Muscle layer of colon (tissue), 2 donors: ENCODE results near the gene TPST2.
A peak's percentile ranks its signal among the peaks of the same experiment; 100 is the strongest.

ENCODE experiments used
- H3K27ac ChIP-seq: one replicate; pipeline ENCODE4 v1.7.0; 2013; ENCODE audit warnings: low read depth, mild to moderate bottlenecking, low read length, moderate library complexity
- H3K27me3 ChIP-seq, 2 donors: one replicate each; pipeline ENCODE4 v1.7.0; 2013; ENCODE audit warnings: low read length in 2 of 2, mild to moderate bottlenecking in 2 of 2; ENCODE audit not compliant: insufficient read depth in 2 of 2, control insufficient read depth in 1 of 2
- H3K36me3 ChIP-seq: one replicate; pipeline ENCODE4 v1.7.0; 2013; ENCODE audit warnings: mild to moderate bottlenecking, low read length; ENCODE audit not compliant: insufficient read depth
- H3K4me1 ChIP-seq: one replicate; pipeline ENCODE4 v1.7.0; 2013; ENCODE audit warnings: mild to moderate bottlenecking, low read length; ENCODE audit not compliant: insufficient read depth
- H3K4me3 ChIP-seq, 2 donors: one replicate each; pipeline ENCODE4 v1.7.0; 2013; ENCODE audit warnings: low read length in 2 of 2, low read depth in 1 of 2, mild to moderate bottlenecking in 1 of 2, moderate library complexity in 1 of 2
- H3K9ac ChIP-seq: one replicate; pipeline ENCODE4 v1.7.0; 2013; ENCODE audit warnings: low read length
- H3K9me3 ChIP-seq: one replicate; pipeline ENCODE4 v1.7.0; 2013; ENCODE audit warnings: mild to moderate bottlenecking, low read length
- donor health status: abdominal sarcoma.
- donor health status: Adenocarcinoma of cecum.

Gene TPST2

GRCh38 chr22:26609287-26609686 is 19.4 kb upstream of the TPST2 start:
- Histone ChIP-seq H3K4me3 (no peak overlapping the region), H3K27me3 (peaks cover 4 to 5% of the 10 kb centered on the region in 2 donors), H3K9me3 (no peaks in the 10 kb centered on the region), H3K36me3 (no peaks in the 10 kb centered on the region), H3K4me1 (no peaks in the 10 kb centered on the region), H3K27ac (no peak overlapping the region), H3K9ac (no peak overlapping the region)

DNA sequence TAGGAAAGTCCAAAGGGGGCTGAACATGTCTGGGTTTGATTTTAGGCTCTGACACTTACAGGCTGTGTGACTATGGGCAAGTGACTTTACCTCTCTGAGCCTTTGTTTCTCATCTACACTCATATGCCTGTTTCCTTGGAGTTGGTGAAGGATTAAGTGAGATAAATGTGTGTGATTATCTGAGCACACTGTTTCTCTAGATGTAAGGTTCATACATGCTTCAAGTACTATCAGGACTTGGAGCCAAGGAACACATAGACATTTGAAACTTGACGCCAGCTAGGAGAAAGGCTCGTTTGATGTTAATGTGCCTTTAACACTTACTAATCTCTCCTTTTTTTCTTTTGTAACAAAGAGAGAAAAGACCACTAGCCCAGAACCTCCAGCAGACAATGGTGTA is 18.2 kb upstream of the TPST2 start:
- Histone ChIP-seq H3K36me3 (no peaks in the 10 kb centered on the region), H3K9ac (no peak overlapping the region), H3K9me3 (no peaks in the 10 kb centered on the region), H3K4me3 (no peak overlapping the region), H3K27ac (no peak overlapping the region), H3K4me1 (no peaks in the 10 kb centered on the region), H3K27me3 (peaks cover 4 to 5% of the 10 kb centered on the region in 2 donors)

- Histone ChIP-seq H3K27me3 (no peaks in the 10 kb centered on the region), H3K9ac (no peak overlapping the region)
These were observed 16.7 kb upstream of the TPST2 start for GRCh38 chr22:26606611-26607010.

GRCh38 chr22:26604368-26604767 is 14.4 kb upstream of the TPST2 start:
- no peak overlapping the region for H3K4me3 ChIP-seq
- H3K4me1 ChIP-seq, result no peaks in the 10 kb centered on the region
- H3K27ac ChIP-seq, result no peak overlapping the region
- H3K27me3 ChIP-seq, result no peaks in the 10 kb centered on the region
- H3K9ac ChIP-seq, result no peak overlapping the region
- no peaks in the 10 kb centered on the region for H3K36me3 ChIP-seq
- no peaks in the 10 kb centered on the region for H3K9me3 ChIP-seq

More at GRCh38 chr22:26606611-26607010, 16.7 kb upstream of the TPST2 start:
- no peaks in the 10 kb centered on the region for H3K36me3 ChIP-seq
- H3K4me3 ChIP-seq, result no peak overlapping the region
- H3K27ac ChIP-seq, result no peak overlapping the region
- no peaks in the 10 kb centered on the region for H3K4me1 ChIP-seq
- no peaks in the 10 kb centered on the region for H3K9me3 ChIP-seq

- H3K9me3 ChIP-seq, result no peaks in the 10 kb centered on the region
- no peak overlapping the region for H3K27ac ChIP-seq
- H3K36me3 ChIP-seq, result no peaks in the 10 kb centered on the region
- H3K9ac ChIP-seq, result no peak overlapping the region
- H3K4me1 ChIP-seq, result no peaks in the 10 kb centered on the region
- no peaks in the 10 kb centered on the region for H3K27me3 ChIP-seq
- H3K4me3 ChIP-seq, result no peak overlapping the region
These were observed 12.2 kb upstream of the TPST2 start for GRCh38 chr22:26602127-26602526.

GRCh38 chr22:26601726-26602125 is 11.8 kb upstream of the TPST2 start:
- Histone ChIP-seq H3K4me1 (no peaks in the 10 kb centered on the region), H3K27ac (no peak overlapping the region), H3K27me3 (no peaks in the 10 kb centered on the region), H3K4me3 (no peak overlapping the region), H3K9ac (no peak overlapping the region), H3K36me3 (no peaks in the 10 kb centered on the region), H3K9me3 (no peaks in the 10 kb centered on the region)

DNA sequence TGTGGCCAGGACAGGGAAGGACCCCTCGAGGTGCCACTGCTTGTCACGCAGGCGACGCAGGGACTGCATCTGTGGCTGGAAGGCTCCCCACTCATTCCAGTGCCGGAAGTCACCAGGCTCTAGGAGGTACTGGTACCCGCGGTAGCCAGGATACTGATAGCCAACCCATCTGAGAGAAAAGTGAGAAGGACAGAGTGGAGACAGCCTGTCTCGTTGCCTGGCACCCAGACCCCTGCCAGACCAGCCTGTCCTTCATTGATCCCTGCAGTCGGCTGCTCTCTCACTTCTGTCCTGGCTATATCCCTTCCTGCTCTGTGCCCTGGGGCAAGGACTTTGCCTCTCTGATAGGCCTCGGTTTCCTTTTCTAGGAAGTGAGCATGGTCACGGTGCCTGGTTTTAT is 9.6 kb upstream of the TPST2 start:
- Histone ChIP-seq H3K9ac (no peak overlapping the region), H3K27me3 (no peaks in the 10 kb centered on the region), H3K36me3 (no peaks in the 10 kb centered on the region), H3K4me3 (no peak overlapping the region), H3K27ac (no peak overlapping the region), H3K9me3 (no peaks in the 10 kb centered on the region), H3K4me1 (no peaks in the 10 kb centered on the region)

GRCh38 chr22:26597480-26597879 is 7.5 kb upstream of the TPST2 start:
- no peak overlapping the region for H3K9ac ChIP-seq
- no peaks in the 10 kb centered on the region for H3K27me3 ChIP-seq
- H3K36me3 ChIP-seq, result no peaks in the 10 kb centered on the region
- H3K9me3 ChIP-seq, result no peaks in the 10 kb centered on the region
- H3K27ac ChIP-seq, result no peak overlapping the region
- H3K4me3 ChIP-seq, result no peak overlapping the region
- peaks cover under 1% of the 10 kb centered on the region for H3K4me1 ChIP-seq

DNA sequence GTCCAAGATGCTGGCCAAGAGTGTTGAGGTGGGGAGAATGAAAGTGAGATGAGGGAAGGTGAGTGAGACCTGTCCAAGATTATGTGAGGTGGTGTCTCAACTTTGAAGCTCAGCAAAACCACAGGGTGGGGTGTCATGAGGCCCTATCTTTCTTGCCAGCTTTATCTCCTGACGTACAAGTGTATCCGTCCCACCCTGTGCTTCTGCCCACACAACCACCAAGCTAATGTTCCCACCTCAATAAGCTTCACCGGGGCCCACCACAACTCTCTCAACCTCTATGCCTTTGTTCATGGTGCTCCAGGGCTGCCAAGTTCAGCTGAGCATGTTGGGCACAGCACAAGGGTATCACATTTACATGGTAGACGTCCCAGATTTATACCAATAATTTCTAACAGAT is 7.1 kb upstream of the TPST2 start:
- no peak overlapping the region for H3K27ac ChIP-seq
- no peaks in the 10 kb centered on the region for H3K36me3 ChIP-seq
- no peak overlapping the region for H3K4me3 ChIP-seq
- no peaks in the 10 kb centered on the region for H3K27me3 ChIP-seq
- H3K9me3 ChIP-seq, result no peaks in the 10 kb centered on the region
- no peak overlapping the region for H3K9ac ChIP-seq
- H3K4me1 ChIP-seq, result peaks cover 3% of the 10 kb centered on the region

GRCh38 chr22:26593763-26594162 is 3.8 kb upstream of the TPST2 start:
- H3K36me3 ChIP-seq, result no peaks in the 10 kb centered on the region
- H3K4me1 ChIP-seq, result peaks cover 17% of the 10 kb centered on the region
- no peaks in the 10 kb centered on the region for H3K27me3 ChIP-seq
- no peak overlapping the region for H3K27ac ChIP-seq
- H3K4me3 ChIP-seq, result no peak overlapping the region
- H3K9ac ChIP-seq, result no peak overlapping the region
- no peaks in the 10 kb centered on the region for H3K9me3 ChIP-seq

DNA sequence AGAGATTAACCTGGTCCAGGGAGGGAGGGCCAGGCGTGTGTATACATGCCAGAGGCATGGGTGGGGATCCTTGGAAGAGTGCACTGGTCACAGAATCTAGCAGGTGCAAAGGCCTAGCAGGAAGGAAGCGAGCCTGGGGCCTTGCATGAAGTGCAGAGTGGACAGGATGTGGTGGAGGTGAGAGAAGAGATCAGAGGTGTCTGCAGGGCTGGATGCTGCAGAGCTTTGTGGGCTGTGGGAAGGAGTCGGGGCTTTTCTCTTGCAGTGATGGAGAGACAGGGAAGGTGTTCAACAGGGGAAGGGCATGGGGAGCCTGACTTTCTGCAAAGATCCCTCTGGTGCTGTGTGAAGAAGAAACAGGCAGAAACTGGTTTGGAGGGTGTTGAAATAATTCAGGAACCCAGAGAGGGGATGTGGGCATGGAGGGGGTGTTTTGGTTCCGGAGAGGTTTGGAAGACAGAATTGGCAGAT is 2.5 kb upstream of the TPST2 start:
- no peaks in the 10 kb centered on the region for H3K36me3 ChIP-seq
- peaks cover 17% of the 10 kb centered on the region for H3K4me1 ChIP-seq
- H3K9ac ChIP-seq, result no peak overlapping the region
- H3K27me3 ChIP-seq, result no peaks in the 10 kb centered on the region
- H3K27ac ChIP-seq, result no peak overlapping the region
- H3K9me3 ChIP-seq, result no peaks in the 10 kb centered on the region
- H3K4me3 ChIP-seq, result no peak overlapping the region

DNA sequence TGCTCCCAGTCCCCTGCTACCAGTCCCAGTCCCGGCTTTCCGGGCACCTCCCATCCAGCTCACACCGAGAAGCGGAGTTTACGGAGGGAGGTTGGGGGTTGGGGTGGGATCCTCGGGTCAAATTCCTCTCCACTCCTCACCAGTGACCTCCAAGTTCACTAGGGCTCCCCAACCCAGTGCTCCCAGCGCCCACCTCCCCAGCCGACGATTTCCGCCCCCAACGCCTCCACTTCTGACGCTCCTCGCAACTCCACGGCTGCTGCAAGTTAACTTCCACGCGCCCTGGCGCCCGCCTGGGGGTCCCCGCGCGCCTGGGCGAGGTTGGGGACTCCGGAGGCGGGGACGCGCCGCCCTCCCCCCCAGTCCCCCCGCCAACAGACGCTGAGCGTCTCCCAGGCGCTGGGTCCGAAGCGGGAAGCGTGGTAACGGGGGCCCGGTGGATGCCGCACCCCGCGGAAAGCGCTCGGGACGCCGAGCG is 526 bp downstream of the TPST2 start:
- Histone ChIP-seq H3K9me3 (no peaks in the 10 kb centered on the region), H3K27ac (peak overlapping the region; percentile 74), H3K4me3 (peak overlapping the region; percentile 56 to 77), H3K36me3 (no peaks in the 10 kb centered on the region), H3K27me3 (no peaks in the 10 kb centered on the region), H3K4me1 (peaks cover 17% of the 10 kb centered on the region), H3K9ac (peak overlapping the region; percentile 44)
